Measurements from ENCODE around the gene FAF1. TPM values are rescaled to one million over a fixed set of nuclear protein-coding genes. Genes with fewer than 3 reads are reported as not detected.

Gene FAF1
- total and polyA plus RNA-seq, 7 donors = 27.5 to 59.3 (median 53.9) TPM

DNA sequence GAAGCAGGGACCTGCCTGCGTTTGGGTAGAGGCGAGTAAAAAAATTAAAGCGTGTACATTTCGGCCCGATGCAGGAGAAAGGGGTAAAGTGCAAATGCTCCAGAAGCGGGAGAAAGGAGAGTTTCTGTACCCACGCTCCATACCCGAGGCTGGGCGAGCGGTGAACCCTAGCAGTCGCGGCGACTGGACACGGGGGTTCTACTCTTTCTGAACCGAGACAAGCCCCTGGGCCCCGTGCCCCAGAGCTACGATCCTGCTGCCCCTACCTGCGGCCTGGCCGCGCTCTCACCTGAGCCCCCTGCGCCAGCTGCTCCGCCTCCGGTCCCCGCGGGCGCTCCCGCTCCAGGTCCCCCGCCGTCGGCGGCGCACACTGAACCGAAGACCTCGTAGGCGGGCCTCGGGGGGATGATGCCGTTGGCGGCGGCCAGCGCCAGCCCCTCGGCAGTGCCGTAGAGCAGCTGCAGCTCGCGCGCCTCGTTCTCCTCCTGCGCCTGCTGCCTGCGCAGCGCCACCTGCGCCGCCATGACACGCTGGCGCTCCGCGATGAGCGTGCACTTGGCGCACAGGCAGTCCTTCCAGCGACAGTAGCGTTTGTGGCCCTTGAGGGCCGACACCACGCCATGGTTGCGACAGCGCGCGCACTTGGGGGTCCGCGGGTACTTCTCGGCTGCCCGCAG lies 539.2 kb downstream of the FAF1 start:
- DNase-seq = no peak
- WGBS, 2 donors = 4 to 5% methylated on average over 69 of the region's 69 CpGs
- no peak overlapping the region for H3K27ac ChIP-seq
- H3K27me3 ChIP-seq = peaks cover 92 to 100% (median 100%) of the 10 kb centered on the region in 3 donors
- H3K9me3 ChIP-seq = no peaks in the 10 kb centered on the region
- no peaks in the 10 kb centered on the region for H3K36me3 ChIP-seq
- intact Hi-C loops (cut with DNase I) = no loop called here
- peaks cover 0 to 85% (median 80%) of the 10 kb centered on the region in 4 donors for H3K4me1 ChIP-seq
- no peak overlapping the region for H3K4me3 ChIP-seq
- TF ChIP-seq EP300 (IDR thresholded peaks at IDR 0.05) = no peak
- TF ChIP-seq, protein P1, sequence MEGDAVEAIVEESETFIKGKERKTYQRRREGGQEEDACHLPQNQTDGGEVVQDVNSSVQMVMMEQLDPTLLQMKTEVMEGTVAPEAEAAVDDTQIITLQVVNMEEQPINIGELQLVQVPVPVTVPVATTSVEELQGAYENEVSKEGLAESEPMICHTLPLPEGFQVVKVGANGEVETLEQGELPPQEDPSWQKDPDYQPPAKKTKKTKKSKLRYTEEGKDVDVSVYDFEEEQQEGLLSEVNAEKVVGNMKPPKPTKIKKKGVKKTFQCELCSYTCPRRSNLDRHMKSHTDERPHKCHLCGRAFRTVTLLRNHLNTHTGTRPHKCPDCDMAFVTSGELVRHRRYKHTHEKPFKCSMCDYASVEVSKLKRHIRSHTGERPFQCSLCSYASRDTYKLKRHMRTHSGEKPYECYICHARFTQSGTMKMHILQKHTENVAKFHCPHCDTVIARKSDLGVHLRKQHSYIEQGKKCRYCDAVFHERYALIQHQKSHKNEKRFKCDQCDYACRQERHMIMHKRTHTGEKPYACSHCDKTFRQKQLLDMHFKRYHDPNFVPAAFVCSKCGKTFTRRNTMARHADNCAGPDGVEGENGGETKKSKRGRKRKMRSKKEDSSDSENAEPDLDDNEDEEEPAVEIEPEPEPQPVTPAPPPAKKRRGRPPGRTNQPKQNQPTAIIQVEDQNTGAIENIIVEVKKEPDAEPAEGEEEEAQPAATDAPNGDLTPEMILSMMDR (IDR thresholded peaks at IDR 0.05) = no peak
- no peak for TF ChIP-seq POLR2AphosphoS5 (IDR thresholded peaks at IDR 0.05)
- TF ChIP-seq POLR2A (IDR thresholded peaks at IDR 0.05) = no peak

DNA sequence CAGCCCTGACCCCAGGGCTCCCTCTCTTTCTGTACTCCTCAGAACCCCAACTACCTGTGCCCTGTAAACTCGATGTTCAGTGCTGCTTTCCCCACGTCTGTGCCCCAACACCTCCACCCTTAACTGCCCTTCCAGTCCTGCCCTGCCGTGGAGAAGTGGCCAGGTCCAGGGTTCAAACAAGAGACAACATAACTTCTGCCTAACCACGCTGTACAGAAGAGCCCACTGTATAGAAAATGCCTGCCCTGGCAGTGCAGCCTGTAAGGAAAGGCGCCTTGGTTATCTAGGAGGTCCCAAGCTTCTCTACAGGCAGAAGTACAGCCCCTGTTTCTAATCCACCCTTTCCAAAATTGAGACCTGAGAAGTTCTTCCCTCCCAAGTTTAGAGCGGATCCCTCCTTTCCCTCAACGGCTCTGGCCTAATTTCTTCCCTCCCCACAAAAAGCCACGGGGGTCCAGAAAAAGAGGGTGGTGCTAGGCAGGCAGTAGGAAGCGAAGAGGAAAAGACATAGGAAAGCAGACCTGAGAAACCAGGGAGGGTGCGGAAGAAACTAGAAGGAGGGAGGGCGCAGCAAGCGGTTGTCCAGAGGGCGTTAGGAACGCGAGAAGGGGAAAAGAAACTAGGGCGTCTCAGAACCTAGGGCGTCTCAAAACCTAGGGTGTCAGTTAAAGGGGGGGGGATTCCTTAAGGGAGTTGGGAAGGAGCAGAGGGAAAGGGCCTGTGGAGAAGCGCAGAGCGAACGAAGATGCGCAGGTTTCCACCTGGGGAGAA lies 540.0 kb downstream of the FAF1 start:
- DNase-seq = no peak
- no peaks in the 10 kb centered on the region for H3K36me3 ChIP-seq
- no peaks in the 10 kb centered on the region for H3K9me3 ChIP-seq
- TF ChIP-seq POLR2AphosphoS5 (IDR thresholded peaks at IDR 0.05) (no peak), EP300 (IDR thresholded peaks at IDR 0.05) (no peak), POLR2A (IDR thresholded peaks at IDR 0.05) (no peak)
- TF ChIP-seq, protein P1 (IDR thresholded peaks at IDR 0.05) = no peak
- intact Hi-C loops (cut with DNase I) = no loop called here
- H3K27me3 ChIP-seq = peaks cover 92 to 100% (median 100%) of the 10 kb centered on the region in 3 donors
- peaks cover 0 to 86% (median 75%) of the 10 kb centered on the region in 4 donors for H3K4me1 ChIP-seq
- no peak overlapping the region for H3K27ac ChIP-seq
- 12 to 13% methylated on average over 21 of the region's 21 CpGs for WGBS, 2 donors
- no peak overlapping the region for H3K4me3 ChIP-seq

DNA sequence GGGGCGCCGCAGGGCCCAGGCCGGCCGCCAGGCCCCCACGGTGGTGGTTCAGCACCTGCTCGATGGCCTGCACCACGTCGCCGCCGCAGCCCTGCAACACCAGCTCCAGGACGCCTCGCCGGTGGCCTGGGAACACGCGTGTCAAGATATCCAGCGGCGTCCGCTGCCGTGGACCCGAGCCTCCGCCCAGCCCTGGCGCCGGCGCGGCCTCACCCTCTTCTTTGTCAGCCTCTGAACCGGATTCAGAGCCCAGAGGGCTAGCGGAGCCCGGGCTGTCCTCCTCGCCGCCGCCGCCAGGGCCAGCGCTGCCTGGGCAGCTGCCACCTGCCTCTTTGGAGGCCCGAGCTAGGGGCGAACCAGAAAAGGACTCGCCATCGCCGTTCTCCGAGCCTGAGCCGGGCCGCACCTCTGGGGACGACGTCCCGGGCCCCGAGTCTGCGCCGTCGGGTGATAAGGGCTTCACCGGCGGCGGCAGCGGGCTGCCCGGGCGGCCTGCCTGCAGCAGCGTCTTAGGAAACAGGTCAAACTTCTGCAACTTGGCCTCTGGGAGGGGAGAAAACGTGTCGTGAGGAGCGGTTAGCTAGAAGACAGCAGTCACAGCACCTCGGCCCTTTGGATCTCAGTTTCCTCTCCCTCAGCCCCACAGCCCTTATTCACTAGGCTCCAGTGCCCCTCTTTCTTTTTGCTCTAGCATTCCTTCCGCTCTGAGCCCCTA lies 540.7 kb downstream of the FAF1 start:
- no peak for TF ChIP-seq EP300 (IDR thresholded peaks at IDR 0.05)
- no peak for TF ChIP-seq POLR2AphosphoS5 (IDR thresholded peaks at IDR 0.05)
- TF ChIP-seq POLR2A (IDR thresholded peaks at IDR 0.05) = no peak
- TF ChIP-seq, protein P1 (IDR thresholded peaks at IDR 0.05) = no peak
- Histone ChIP-seq H3K27me3 (peaks cover 86 to 100% (median 99%) of the 10 kb centered on the region in 3 donors), H3K9me3 (no peaks in the 10 kb centered on the region), H3K27ac (no peak overlapping the region), H3K4me3 (peak overlapping the region in 3 of 4 donors; percentile 26 to 44 (median 38)), H3K36me3 (no peaks in the 10 kb centered on the region), H3K4me1 (peaks cover 0 to 79% (median 67%) of the 10 kb centered on the region in 4 donors)
- DNase-seq = no peak
- 3 to 5% methylated on average over 60 of the region's 60 CpGs for WGBS, 2 donors
- intact Hi-C loops (cut with DNase I) = no loop called here

DNA sequence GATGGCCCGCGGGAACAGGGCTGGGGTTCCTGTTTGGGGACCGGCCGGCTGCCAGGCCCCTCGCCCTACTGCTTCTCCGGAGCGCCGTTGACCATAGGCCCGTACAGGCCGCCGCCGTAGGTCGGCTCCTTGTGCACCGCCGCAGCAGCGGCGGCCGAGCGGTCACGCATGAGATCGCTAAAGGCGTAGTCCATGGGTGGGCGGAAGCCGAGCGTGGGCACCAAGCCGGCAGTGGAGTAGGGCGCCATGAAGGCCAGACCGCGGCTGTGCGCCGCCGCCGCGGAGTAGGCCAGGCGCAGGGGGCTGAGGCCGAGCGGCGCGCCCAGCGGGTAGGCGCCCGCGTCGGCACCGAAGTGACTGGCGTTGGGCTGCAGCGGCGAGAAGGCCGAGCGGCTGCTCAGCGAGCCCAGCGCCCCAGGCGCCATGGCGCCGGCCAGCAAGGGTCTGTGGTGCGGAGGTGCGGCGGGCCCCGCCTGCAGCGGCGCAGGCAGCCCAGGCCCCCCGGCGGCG lies 541.4 kb downstream of the FAF1 start:
- TF ChIP-seq EP300 (IDR thresholded peaks at IDR 0.05) = no peak
- Histone ChIP-seq H3K9me3 (no peaks in the 10 kb centered on the region), H3K36me3 (no peaks in the 10 kb centered on the region), H3K27me3 (peaks cover 79 to 100% (median 92%) of the 10 kb centered on the region in 3 donors), H3K4me1 (peaks cover 0 to 72% (median 60%) of the 10 kb centered on the region in 4 donors), H3K27ac (no peak overlapping the region), H3K4me3 (peak overlapping the region in 3 of 4 donors; percentile 26 to 44 (median 38))
- WGBS, 2 donors = 1 to 2% methylated on average over 64 of the region's 64 CpGs
- intact Hi-C loops (cut with DNase I) = no loop called here
- no peak for DNase-seq
